GM20431 (cell line): Measurements from ENCODE around the gene ZNF628.

Experiments used
- in situ Hi-C: fragments of 300-500 bp; cut with MseI, MboI; formaldehyde crosslinking; loops from one replicate; pipeline ENCODE4 v1.15.0; 2020; ENCODE audit warnings: low sequenced_read_pairs; ENCODE audit not compliant: unreplicated experiment

Gene ZNF628

GRCh38 chr19:55476100-55476775 is at the start of gene ZNF628:
Gene ZNF628, plus strand, starts transcription at chr19:55476617. Its CDS starts 3,294 bp downstream, at chr19:55479911.
- in situ Hi-C loops = no loop called here

DNA sequence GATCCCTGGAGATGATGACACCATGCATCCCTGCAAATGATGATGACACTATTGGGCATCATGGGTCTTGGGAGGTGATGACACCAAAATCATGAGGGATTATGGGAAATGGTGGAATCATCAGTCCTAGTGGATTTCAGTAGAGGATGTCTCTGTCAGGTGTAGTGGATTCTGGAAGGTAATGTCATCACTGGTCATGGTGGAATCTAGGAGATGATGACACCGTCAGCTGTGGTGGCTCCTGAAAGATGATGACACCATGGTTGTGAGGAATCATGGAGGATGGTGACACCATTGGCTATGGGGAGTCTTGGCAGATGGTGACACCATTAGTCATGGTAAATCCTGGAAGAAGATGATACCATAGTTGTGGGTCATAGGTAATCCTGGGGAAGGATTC is 45.2 kb upstream of the ZNF628 start:
- in situ Hi-C loops = no loop called here

- in situ Hi-C loops = no loop called here
Observed at GRCh38 chr19:55432241-55432959, 44.0 kb upstream of the ZNF628 start.

GRCh38 chr19:55433292-55433691 is 43.1 kb upstream of the ZNF628 start:
- in situ Hi-C loops = no loop called here

GRCh38 chr19:55434356-55434919 is 42.0 kb upstream of the ZNF628 start:
- in situ Hi-C loops = no loop called here

DNA sequence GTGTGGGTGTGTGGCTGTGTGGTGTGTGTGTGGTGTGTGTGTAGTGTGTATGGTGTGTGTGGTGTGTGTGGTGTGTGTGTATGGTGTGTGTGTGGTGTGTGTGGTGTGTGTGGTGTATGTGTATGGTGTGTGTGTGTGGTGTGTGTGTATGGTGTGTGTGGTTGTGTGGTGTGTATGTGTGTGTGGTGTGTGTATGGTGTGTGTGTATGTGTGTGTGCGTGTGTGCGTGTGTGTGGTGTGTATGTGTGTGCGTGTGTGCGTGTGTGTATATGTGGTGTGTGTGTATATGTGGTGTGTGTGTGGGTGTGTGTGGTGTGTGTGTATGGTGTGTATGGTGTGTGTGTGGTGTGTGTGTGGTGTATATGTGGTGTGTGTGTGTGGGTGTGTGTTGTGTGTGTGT is 41.4 kb upstream of the ZNF628 start:
- in situ Hi-C loops = no loop called here

DNA sequence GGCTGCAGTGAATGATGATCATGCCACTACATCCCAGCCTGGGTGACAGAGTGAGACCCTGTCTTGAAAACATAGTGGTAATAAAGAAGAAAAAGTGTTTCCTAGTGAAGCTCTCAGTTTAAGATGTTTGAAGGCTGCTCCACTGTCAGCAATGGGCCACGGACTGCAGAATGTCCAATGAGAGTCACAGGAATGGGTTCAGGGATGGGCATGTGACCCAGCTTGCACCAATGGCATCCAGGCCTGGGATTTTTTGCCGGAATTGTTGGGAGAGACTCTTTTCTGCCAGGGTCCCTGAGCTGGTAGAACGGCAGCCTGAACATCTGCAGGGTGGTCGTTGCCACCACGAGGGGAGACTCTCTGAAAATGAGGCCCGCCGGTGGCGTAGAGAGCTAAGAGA is 39.6 kb upstream of the ZNF628 start:
- in situ Hi-C loops = no loop called here

DNA sequence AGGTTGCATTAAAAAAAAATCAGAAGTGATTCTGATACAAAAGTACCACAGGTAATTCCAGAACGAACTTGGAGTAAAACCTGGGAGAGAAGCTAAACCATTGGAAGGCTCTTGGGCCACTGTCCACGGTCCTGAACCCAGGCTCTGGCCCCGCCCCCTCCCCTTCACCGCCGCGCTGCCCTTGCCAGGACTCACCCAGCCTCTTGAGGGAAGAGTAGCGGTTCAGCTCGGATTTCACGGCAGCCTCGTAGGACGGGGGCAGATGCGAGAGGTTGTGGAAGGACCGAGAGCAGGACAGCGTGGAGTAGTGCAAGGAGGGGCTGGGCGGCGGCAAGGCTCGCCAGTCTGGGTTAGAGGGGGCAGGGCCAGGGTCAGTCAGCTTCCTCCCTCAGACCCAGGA is 39.0 kb upstream of the ZNF628 start:
- in situ Hi-C loops = no loop called here

GRCh38 chr19:55439052-55439451 is 37.4 kb upstream of the ZNF628 start:
- in situ Hi-C loops = no loop called here

DNA sequence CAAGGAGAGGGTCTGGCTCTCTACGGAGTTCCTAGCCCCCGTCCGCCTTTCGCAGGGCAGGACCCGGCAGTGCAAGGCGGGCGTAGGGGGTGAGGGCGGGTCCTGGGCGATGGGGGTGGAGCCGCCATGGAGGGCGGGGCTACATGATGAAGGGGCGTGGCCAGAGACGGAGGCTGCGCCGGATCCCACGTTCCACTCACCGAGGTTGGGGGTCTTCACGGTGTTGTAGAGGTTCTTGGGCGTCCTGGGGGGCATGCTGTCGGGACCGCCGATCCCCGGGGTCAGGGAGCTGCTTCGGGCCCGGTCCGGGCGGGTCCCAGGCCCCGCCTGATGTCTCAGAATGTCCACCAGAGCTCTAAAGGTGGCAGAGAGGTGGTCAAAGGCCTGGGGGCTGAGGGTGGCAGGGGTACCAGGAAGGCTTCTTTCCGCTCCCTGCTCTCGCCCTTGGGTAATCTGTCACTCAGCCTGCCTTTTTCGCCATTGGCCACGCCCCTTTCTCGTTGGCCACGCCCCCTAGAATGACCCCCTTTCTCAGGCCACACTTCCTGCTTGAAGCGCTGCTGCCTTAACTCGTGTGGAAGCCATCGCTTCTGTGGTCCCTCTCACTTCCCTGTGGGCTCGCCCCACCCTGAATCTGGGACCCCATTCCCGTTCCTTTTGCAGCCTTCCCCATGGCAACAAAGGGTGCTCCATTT is 35.9 kb upstream of the ZNF628 start:
- in situ Hi-C loops = no loop called here

DNA sequence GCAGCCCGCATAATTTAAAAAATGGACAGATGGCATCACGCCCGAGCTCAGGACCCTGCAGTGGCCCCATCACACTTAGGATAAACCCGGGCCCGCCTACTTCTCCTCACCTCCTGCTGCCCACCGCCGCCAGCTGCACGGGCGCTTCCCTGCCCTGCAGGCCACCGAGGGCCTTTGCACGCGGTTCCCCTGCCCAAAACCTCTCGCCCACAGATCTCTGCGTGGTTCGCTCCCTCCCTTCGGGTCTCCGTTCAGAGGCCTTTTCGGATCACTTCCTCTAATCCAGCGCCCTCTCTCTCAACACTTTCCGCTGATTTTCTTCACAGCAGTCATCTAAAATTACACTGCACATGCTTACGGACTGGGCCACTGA is 35.1 kb upstream of the ZNF628 start:
- in situ Hi-C loops = no loop called here

- in situ Hi-C loops = no loop called here
Observed at GRCh38 chr19:55441692-55442321, 34.6 kb upstream of the ZNF628 start.

DNA sequence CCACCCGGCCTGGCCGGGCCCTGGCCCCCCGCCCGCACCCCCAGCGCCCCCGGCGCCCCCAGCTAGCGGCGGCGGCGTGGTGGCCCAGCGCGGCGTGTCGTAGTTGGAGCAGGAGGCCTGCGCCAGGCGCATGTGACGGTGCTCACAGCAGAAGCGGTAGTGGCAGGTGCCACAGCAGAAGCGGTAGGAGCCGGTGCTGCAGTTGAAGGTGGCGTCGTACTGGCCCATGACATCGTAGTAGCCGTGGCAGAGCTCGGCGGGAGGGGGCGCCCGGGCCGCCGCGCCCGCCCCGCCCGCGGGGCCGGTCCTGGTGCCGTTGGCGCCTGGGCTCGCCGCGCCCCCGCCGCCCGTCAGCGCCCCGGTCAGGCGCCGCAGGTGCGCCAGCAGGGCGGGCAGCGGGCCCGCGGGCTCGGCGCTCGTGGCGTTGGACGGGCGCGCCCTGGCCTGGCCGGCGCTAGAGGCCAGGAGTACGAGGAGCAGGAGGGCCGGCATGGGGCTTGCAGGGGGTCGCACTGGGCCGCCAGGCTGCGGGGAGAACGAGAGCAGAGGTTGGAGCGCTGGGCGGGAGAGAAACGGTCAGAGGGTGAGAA is 34.0 kb upstream of the ZNF628 start:
- in situ Hi-C loops = no loop called here

- in situ Hi-C loops = no loop called here
Observed at GRCh38 chr19:55443045-55443823, 33.2 kb upstream of the ZNF628 start, which contains the start of gene SHISA7. Gene SHISA7, minus strand, starts transcription at chr19:55443300. Its CDS starts 437 bp downstream, at chr19:55442863.

DNA sequence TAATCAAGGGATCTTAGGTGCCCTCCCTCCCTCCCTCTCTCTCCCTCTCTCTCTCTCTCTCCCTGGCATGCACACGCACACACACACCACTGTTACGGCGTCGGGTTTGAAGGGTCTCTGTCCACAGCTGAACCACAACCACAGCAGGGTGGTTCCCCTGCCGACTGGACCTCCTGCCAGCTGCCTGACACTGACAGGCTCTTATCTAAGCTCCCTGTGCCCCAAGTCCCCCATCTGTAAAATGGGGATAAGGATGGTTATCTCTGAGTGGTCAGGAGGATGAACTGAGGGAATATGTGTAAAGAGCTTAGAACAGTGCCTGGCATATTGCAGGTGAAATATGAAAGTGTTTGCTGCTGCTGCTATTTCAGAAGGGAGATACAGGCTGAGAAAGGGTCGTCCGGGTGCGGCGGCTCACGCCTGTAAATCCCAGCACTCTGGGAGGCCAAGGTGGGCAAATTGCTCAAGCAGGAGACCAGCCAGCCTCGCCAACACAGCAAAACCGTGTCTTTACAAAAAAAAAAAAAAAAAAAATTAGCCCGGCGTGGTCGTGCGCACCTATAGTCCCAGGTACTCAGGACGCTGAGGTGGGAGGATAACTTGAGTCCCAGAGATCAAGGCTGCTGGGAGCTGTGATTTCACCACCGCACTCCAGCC is 32.5 kb upstream of the ZNF628 start:
- in situ Hi-C loops = no loop called here

GRCh38 chr19:55444646-55445045 is 31.8 kb upstream of the ZNF628 start:
- in situ Hi-C loops = no loop called here

GRCh38 chr19:55446060-55446459 is 30.4 kb upstream of the ZNF628 start:
- in situ Hi-C loops = no loop called here

GRCh38 chr19:55447421-55448174 is 28.8 kb upstream of the ZNF628 start:
- in situ Hi-C loops = no loop called here
